Skeletal muscle tissue (tissue), 4 donors: ENCODE data around the gene C8A. TPM values are rescaled to one million over a fixed set of nuclear protein-coding genes. Genes with fewer than 3 reads are reported as not detected.

Experiments used
- H3K27ac ChIP-seq: one replicate; pipeline ENCODE4 v1.7.0; 2013; ENCODE audit warnings: mild to moderate bottlenecking, low read depth, low read length, inconsistent platforms
- H3K27me3 ChIP-seq, 3 donors: one replicate each; pipeline ENCODE4 v1.7.0; 2013; ENCODE audit warnings: low read length in 3 of 3; ENCODE audit not compliant: control insufficient read depth in 3 of 3, insufficient read depth in 3 of 3
- H3K36me3 ChIP-seq, 3 donors: one replicate each; pipeline ENCODE4 v1.7.0; 2013; ENCODE audit warnings: low read length in 3 of 3; ENCODE audit not compliant: control insufficient read depth in 3 of 3, insufficient read depth in 3 of 3
- H3K4me1 ChIP-seq, 3 donors: one replicate each; pipeline ENCODE4 v1.7.0; 2013; ENCODE audit warnings: low read length in 3 of 3, mild to moderate bottlenecking in 3 of 3; ENCODE audit not compliant: control insufficient read depth in 3 of 3, insufficient read depth in 3 of 3
- H3K4me3 ChIP-seq, 3 donors: one replicate each; pipeline ENCODE4 v1.7.0; 2013; ENCODE audit warnings: low read length in 3 of 3
- H3K9ac ChIP-seq, 3 donors: one replicate each; pipeline ENCODE4 v1.7.0; 2013; ENCODE audit warnings: low read length in 3 of 3, mild to moderate bottlenecking in 3 of 3, moderate library complexity in 2 of 3, low read depth in 1 of 3
- H3K9me3 ChIP-seq, 3 donors: one replicate each; pipeline ENCODE4 v1.7.0; 2013; ENCODE audit warnings: low read length in 3 of 3; ENCODE audit not compliant: control insufficient read depth in 3 of 3
- total RNA-seq: library from RNA; depleted of rRNA; stranded (reverse); fragments of >200 nt; gene quantifications from one replicate; pipeline ENCODE4 v1.2.3, GENCODE V29; 2014
- donor health status: Osteomylitis.

C8A gene
- total RNA-seq, 1 donor from 2014 or later = not detected

- Histone ChIP-seq H3K36me3 (no peaks in the 10 kb centered on the region), H3K27me3 (no peaks in the 10 kb centered on the region), H3K4me1 (no peaks in the 10 kb centered on the region), H3K27ac (no peak overlapping the region), H3K9ac (no peak overlapping the region), H3K4me3 (no peak overlapping the region), H3K9me3 (no peaks in the 10 kb centered on the region)
These were observed 62.0 kb downstream of the C8A start for GRCh38 chr1:56916630-56917029.

- Histone ChIP-seq H3K36me3 (no peaks in the 10 kb centered on the region), H3K27me3 (no peaks in the 10 kb centered on the region), H3K4me3 (no peak overlapping the region), H3K9ac (no peak overlapping the region), H3K27ac (no peak overlapping the region), H3K4me1 (no peaks in the 10 kb centered on the region), H3K9me3 (no peaks in the 10 kb centered on the region)
These were observed 62.8 kb downstream of the C8A start for GRCh38 chr1:56917356-56917755.

- H3K27ac ChIP-seq = no peak overlapping the region
- no peaks in the 10 kb centered on the region for H3K9me3 ChIP-seq
- H3K36me3 ChIP-seq = no peaks in the 10 kb centered on the region
- H3K4me3 ChIP-seq = no peak overlapping the region
- H3K27me3 ChIP-seq = no peaks in the 10 kb centered on the region
- no peaks in the 10 kb centered on the region for H3K4me1 ChIP-seq
- no peak overlapping the region for H3K9ac ChIP-seq
These were observed 66.0 kb downstream of the C8A start for GRCh38 chr1:56920591-56921001.

GRCh38 chr1:56921479-56921878 is 66.9 kb downstream of the C8A start:
- Histone ChIP-seq H3K27ac (no peak overlapping the region), H3K4me1 (no peaks in the 10 kb centered on the region), H3K4me3 (no peak overlapping the region), H3K9ac (no peak overlapping the region), H3K36me3 (no peaks in the 10 kb centered on the region), H3K9me3 (no peaks in the 10 kb centered on the region), H3K27me3 (no peaks in the 10 kb centered on the region)

- no peak overlapping the region for H3K4me3 ChIP-seq
- H3K27me3 ChIP-seq = no peaks in the 10 kb centered on the region
- H3K4me1 ChIP-seq = no peaks in the 10 kb centered on the region
- H3K36me3 ChIP-seq = no peaks in the 10 kb centered on the region
- no peak overlapping the region for H3K27ac ChIP-seq
- H3K9me3 ChIP-seq = no peaks in the 10 kb centered on the region
- H3K9ac ChIP-seq = no peak overlapping the region
These were observed 67.5 kb downstream of the C8A start for GRCh38 chr1:56922070-56922469.

GRCh38 chr1:56922507-56922906 is 67.9 kb downstream of the C8A start:
- no peaks in the 10 kb centered on the region for H3K27me3 ChIP-seq
- no peak overlapping the region for H3K4me3 ChIP-seq
- no peaks in the 10 kb centered on the region for H3K4me1 ChIP-seq
- H3K27ac ChIP-seq = no peak overlapping the region
- H3K36me3 ChIP-seq = no peaks in the 10 kb centered on the region
- no peak overlapping the region for H3K9ac ChIP-seq
- no peaks in the 10 kb centered on the region for H3K9me3 ChIP-seq

GRCh38 chr1:56923201-56923600 is 68.6 kb downstream of the C8A start:
- Histone ChIP-seq H3K9ac (no peak overlapping the region), H3K9me3 (no peaks in the 10 kb centered on the region), H3K36me3 (no peaks in the 10 kb centered on the region), H3K27me3 (no peaks in the 10 kb centered on the region), H3K4me3 (no peak overlapping the region), H3K27ac (no peak overlapping the region), H3K4me1 (no peaks in the 10 kb centered on the region)

GRCh38 chr1:56924116-56924515 is 69.5 kb downstream of the C8A start:
- no peaks in the 10 kb centered on the region for H3K4me1 ChIP-seq
- H3K36me3 ChIP-seq = no peaks in the 10 kb centered on the region
- H3K9ac ChIP-seq = no peak overlapping the region
- H3K9me3 ChIP-seq = no peaks in the 10 kb centered on the region
- H3K27me3 ChIP-seq = no peaks in the 10 kb centered on the region
- no peak overlapping the region for H3K4me3 ChIP-seq
- H3K27ac ChIP-seq = no peak overlapping the region

GRCh38 chr1:56925193-56925592 is 70.6 kb downstream of the C8A start:
- H3K9ac ChIP-seq = no peak overlapping the region
- no peak overlapping the region for H3K27ac ChIP-seq
- H3K4me1 ChIP-seq = no peaks in the 10 kb centered on the region
- no peaks in the 10 kb centered on the region for H3K9me3 ChIP-seq
- H3K4me3 ChIP-seq = no peak overlapping the region
- H3K36me3 ChIP-seq = no peaks in the 10 kb centered on the region
- H3K27me3 ChIP-seq = no peaks in the 10 kb centered on the region

GRCh38 chr1:56927171-56927570 is 72.6 kb downstream of the C8A start:
- Histone ChIP-seq H3K27ac (no peak overlapping the region), H3K9ac (no peak overlapping the region), H3K27me3 (peaks cover 0 to 2% (median 0%) of the 10 kb centered on the region in 3 donors), H3K4me1 (no peaks in the 10 kb centered on the region), H3K9me3 (no peaks in the 10 kb centered on the region), H3K4me3 (no peak overlapping the region), H3K36me3 (no peaks in the 10 kb centered on the region)

GRCh38 chr1:56927986-56928385 is 73.4 kb downstream of the C8A start:
- Histone ChIP-seq H3K9ac (no peak overlapping the region), H3K4me1 (no peaks in the 10 kb centered on the region), H3K9me3 (no peaks in the 10 kb centered on the region), H3K27ac (no peak overlapping the region), H3K36me3 (no peaks in the 10 kb centered on the region), H3K4me3 (no peak overlapping the region), H3K27me3 (peaks cover 0 to 2% (median 0%) of the 10 kb centered on the region in 3 donors)
